Measurements from ENCODE around the gene UBAC2. TPM values are rescaled to one million over a fixed set of nuclear protein-coding genes. Genes with fewer than 3 reads are reported as not detected.
"Not testable (repeated sequence)": the region's sequence is repeated elsewhere in the genome, so short reads cannot be mapped to it uniquely, and the experiment has no call there.

Gene UBAC2
- total and polyA plus RNA-seq, 2 donors (not counting 3 experiments of a cell fraction or from before 2014, with no cell fraction given), result 45.7 to 54.4 TPM

DNA sequence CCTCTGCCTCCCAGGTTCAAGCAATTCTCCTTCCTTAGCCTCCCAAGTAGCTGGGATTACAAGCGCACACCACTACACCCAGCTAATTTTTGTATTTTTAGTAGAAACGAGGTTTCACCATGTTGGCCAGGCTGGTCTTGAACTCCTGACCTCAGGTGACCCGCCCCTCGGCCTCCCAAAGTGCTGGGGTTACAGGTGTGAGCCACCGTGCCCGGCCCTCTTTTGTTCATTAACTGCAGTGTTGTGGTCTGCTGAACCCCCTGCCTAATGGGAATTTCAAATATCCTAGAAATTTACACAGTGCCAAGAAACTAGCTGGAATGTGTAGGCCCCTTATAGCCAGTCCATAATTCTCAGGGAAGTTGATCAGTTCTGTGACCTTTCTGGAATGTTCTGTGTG is 188.4 kb downstream of the UBAC2 start:
- BruUV-seq (replicated peaks); H3K4me2 ChIP-seq (ENCODE audit: insufficient read depth, low read length); H3K27me3 ChIP-seq (ENCODE audit: control insufficient read depth in 2 of 2, insufficient read depth in 2 of 2, low read length in 2 of 2); DNase-seq (ENCODE audit: low read depth, low spot score); H2AFZ ChIP-seq (ENCODE audit: low read depth, low read length); H3K36me3 ChIP-seq (ENCODE audit: control insufficient read depth in 2 of 2, extremely low read depth in 1 of 2, insufficient read depth in 2 of 2, low read length in 2 of 2); H3K27ac ChIP-seq (ENCODE audit: insufficient read depth, low read depth, low read length); H3K9me3 ChIP-seq (replicated peaks; ENCODE audit: control insufficient read depth, insufficient read depth, low read length); FAIRE-seq; H3K9me1 ChIP-seq (replicated peaks; ENCODE audit: control insufficient read depth, extremely low read depth, insufficient read depth, low read length); dilution Hi-C loops (cut with MboI; ENCODE audit: extremely low pct_ligation_motif_present, low sequenced_read_pairs); H3K79me2 ChIP-seq (ENCODE audit: control insufficient read depth, insufficient read depth, low read length); H4K20me1 ChIP-seq (replicated peaks; ENCODE audit: control insufficient read depth, extremely low read depth, insufficient read depth, low read length); H3K4me1 ChIP-seq (ENCODE audit: control insufficient read depth, extremely low read depth, insufficient read depth, low read length); H3K9ac ChIP-seq (replicated peaks; ENCODE audit: extremely low read depth, insufficient read depth, low read length); POLR2A ChIA-PET; H3K4me3 ChIP-seq (replicated peaks in 1 of 3; ENCODE audit: insufficient read depth in 1 of 3, low read depth in 1 of 3, low read length in 3 of 3): not testable (repeated sequence)
- CTCF ChIA-PET, result interaction anchor here (1.0 to 3.4 kb wide), 2 partner anchors 47 to 213 kb away, joined by 3 to 25 read pairs; no protein-coding TSS in a partner anchor
- intact Hi-C loops (cut with micrococcal nuclease), result loop anchor here (5.0 kb wide), 1 partner anchor 77 kb away; no protein-coding TSS in a partner anchor

DNA sequence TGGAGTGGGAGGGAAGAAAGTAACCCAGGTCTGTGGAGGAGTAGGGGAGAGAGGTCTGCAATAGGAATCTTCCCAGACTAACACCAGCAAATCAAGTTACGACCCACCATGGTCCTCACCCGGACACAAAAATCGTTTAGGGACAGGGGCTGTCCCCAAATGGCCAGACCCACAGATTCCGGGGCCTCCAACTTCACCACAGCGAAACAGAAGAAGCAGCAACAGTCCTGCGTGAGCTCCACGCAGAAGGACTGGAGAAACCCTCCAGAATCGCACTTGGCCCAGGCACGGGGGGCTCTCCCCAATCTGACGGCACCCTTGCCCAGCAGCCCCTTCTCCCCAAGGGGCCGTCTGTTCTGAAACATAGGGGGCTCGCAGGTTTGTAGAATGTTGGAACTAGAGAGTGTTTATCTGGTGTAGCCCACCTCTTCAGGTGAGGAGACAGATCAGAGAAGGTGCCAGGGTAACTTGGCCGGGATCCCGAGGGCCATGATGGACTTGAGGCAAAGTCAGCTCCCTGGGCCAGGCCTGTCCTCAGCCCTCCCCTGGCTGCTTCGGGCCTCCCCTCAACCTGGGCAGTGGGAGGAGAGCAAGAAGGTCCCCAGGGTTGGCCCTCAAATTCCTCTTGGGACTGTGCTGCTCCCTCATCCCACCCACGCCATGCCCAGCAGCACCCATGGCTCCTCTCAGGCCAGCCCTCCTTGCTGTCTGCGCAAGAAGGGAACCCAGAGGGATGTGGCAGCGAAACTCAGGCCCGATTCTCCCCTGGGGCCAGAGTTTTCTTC is 189.1 kb downstream of the UBAC2 start:
- no peak overlapping the region for H3K4me3 ChIP-seq (replicated peaks in 1 of 3; ENCODE audit: insufficient read depth in 1 of 3, low read depth in 1 of 3, low read length in 3 of 3)
- H3K27me3 ChIP-seq (ENCODE audit: control insufficient read depth in 2 of 2, insufficient read depth in 2 of 2, low read length in 2 of 2), result no peaks in the 10 kb centered on the region
- no peak for FAIRE-seq
- H2AFZ ChIP-seq (ENCODE audit: low read depth, low read length), result no peak overlapping the region
- H3K79me2 ChIP-seq (ENCODE audit: control insufficient read depth, insufficient read depth, low read length), result no peaks in the 10 kb centered on the region
- H3K4me1 ChIP-seq (ENCODE audit: control insufficient read depth, extremely low read depth, insufficient read depth, low read length), result no peaks in the 10 kb centered on the region
- H3K9ac ChIP-seq (replicated peaks; ENCODE audit: extremely low read depth, insufficient read depth, low read length), result no peak overlapping the region
- H3K9me3 ChIP-seq (replicated peaks; ENCODE audit: control insufficient read depth, insufficient read depth, low read length), result no peaks in the 10 kb centered on the region
- no peaks in the 10 kb centered on the region for H3K9me1 ChIP-seq (replicated peaks; ENCODE audit: control insufficient read depth, extremely low read depth, insufficient read depth, low read length)
- no peaks in the 10 kb centered on the region for H4K20me1 ChIP-seq (replicated peaks; ENCODE audit: control insufficient read depth, extremely low read depth, insufficient read depth, low read length)
- DNase-seq (ENCODE audit: low read depth, low spot score), result no peak
- no peak overlapping the region for H3K27ac ChIP-seq (ENCODE audit: insufficient read depth, low read depth, low read length)
- no peak for TF ChIP-seq POLR2A (IDR thresholded peaks at IDR 0.05; ENCODE audit: low read depth, low read length)
- TF ChIP-seq MYC (IDR thresholded peaks at IDR 0.05; ENCODE audit: low read depth, low read length), result no peak
- TF ChIP-seq, protein P1, sequence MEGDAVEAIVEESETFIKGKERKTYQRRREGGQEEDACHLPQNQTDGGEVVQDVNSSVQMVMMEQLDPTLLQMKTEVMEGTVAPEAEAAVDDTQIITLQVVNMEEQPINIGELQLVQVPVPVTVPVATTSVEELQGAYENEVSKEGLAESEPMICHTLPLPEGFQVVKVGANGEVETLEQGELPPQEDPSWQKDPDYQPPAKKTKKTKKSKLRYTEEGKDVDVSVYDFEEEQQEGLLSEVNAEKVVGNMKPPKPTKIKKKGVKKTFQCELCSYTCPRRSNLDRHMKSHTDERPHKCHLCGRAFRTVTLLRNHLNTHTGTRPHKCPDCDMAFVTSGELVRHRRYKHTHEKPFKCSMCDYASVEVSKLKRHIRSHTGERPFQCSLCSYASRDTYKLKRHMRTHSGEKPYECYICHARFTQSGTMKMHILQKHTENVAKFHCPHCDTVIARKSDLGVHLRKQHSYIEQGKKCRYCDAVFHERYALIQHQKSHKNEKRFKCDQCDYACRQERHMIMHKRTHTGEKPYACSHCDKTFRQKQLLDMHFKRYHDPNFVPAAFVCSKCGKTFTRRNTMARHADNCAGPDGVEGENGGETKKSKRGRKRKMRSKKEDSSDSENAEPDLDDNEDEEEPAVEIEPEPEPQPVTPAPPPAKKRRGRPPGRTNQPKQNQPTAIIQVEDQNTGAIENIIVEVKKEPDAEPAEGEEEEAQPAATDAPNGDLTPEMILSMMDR (IDR thresholded peaks at IDR 0.05; ENCODE audit: extremely low read depth in 1 of 2, insufficient read depth in 1 of 2, low read depth in 1 of 2, low read length in 2 of 2), result no peak
- no peak for TF ChIP-seq JUN (IDR thresholded peaks at IDR 0.05; ENCODE audit: borderline replicate concordance, insufficient read depth, insufficient read length, low read depth)
- no peak for TF ChIP-seq EZH2 (IDR thresholded peaks at IDR 0.05; ENCODE audit: borderline replicate concordance, low read depth, low read length, severe bottlenecking)
- TF ChIP-seq, protein P2, sequence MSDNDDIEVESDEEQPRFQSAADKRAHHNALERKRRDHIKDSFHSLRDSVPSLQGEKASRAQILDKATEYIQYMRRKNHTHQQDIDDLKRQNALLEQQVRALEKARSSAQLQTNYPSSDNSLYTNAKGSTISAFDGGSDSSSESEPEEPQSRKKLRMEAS (IDR thresholded peaks at IDR 0.05; ENCODE audit: insufficient read depth, insufficient read length), result no peak
- TF ChIP-seq FOS (IDR thresholded peaks at IDR 0.05; ENCODE audit: borderline replicate concordance, insufficient read depth, low read length), result no peak
- no peak for TF ChIP-seq GATA2 (IDR thresholded peaks at IDR 0.05; ENCODE audit: insufficient read depth, insufficient read length, low read depth, low read length)
- no peak for TF ChIP-seq POLR2AphosphoS5 (IDR thresholded peaks at IDR 0.05; ENCODE audit: insufficient read depth, low read depth, low read length)
- intact Hi-C loops (cut with micrococcal nuclease), result loop anchor here (5.0 kb wide), 1 partner anchor 77 kb away; no protein-coding TSS in a partner anchor
- CTCF ChIA-PET, result interaction anchor here (3.4 kb wide), 1 partner anchor 46 kb away, joined by 25 read pairs; no protein-coding TSS in a partner anchor
- dilution Hi-C loops (cut with MboI; ENCODE audit: extremely low pct_ligation_motif_present, low sequenced_read_pairs), result no loop called here
- H3K4me2 ChIP-seq (ENCODE audit: insufficient read depth, low read length), result no peak overlapping the region
- H3K36me3 ChIP-seq (ENCODE audit: control insufficient read depth in 2 of 2, extremely low read depth in 1 of 2, insufficient read depth in 2 of 2, low read length in 2 of 2), result no peaks in the 10 kb centered on the region
- no TSS peak for BruUV-seq (replicated peaks)
- POLR2A ChIA-PET, result no interaction called here
